ENCODE data around the gene ATL1. TPM values are rescaled to one million over a fixed set of nuclear protein-coding genes. Genes with fewer than 3 reads are reported as not detected.

The ATL1 gene
- total RNA-seq, 4 donors from 2014 or later = 13.5 to 34.7 (median 23.3) TPM

DNA sequence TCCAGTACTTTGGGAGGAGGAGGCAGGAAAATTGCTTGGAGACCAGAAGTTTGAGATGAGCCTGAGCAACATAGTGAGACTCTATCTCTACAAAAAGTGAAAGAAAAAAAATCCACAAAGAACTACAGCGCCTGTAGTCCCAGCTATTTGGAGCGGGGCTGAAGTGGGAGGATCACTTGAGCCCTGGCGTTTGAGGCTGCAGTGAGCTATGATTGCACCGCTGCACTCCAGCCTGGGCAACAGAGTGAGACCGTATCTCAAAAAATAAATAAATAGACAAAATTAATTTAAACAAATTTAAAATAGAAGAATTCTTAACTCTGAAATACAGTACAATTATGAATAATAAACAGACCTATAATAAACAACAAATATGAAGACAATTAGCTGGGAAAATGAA, 40.9 kb downstream of the ATL1 start:
- Histone ChIP-seq H3K4me3 (no peak overlapping the region), H3K36me3 (peaks cover 0 to 24% (median 0%) of the 10 kb centered on the region in 3 donors), H3K27me3 (no peaks in the 10 kb centered on the region), H3K9me3 (no peaks in the 10 kb centered on the region), H3K27ac (no peak overlapping the region), H3K4me1 (peaks cover 0 to 17% (median 0%) of the 10 kb centered on the region in 4 donors)
- TF ChIP-seq POLR2A (IDR thresholded peaks at IDR 0.05) (no peak), EP300 (IDR thresholded peaks at IDR 0.05) (no peak)
- TF ChIP-seq, protein P1, sequence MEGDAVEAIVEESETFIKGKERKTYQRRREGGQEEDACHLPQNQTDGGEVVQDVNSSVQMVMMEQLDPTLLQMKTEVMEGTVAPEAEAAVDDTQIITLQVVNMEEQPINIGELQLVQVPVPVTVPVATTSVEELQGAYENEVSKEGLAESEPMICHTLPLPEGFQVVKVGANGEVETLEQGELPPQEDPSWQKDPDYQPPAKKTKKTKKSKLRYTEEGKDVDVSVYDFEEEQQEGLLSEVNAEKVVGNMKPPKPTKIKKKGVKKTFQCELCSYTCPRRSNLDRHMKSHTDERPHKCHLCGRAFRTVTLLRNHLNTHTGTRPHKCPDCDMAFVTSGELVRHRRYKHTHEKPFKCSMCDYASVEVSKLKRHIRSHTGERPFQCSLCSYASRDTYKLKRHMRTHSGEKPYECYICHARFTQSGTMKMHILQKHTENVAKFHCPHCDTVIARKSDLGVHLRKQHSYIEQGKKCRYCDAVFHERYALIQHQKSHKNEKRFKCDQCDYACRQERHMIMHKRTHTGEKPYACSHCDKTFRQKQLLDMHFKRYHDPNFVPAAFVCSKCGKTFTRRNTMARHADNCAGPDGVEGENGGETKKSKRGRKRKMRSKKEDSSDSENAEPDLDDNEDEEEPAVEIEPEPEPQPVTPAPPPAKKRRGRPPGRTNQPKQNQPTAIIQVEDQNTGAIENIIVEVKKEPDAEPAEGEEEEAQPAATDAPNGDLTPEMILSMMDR (IDR thresholded peaks at IDR 0.05) = no peak
- DNase-seq (ENCODE audit: low spot score in 2 of 2) = no peak
- 74 to 87% methylated on average over 5 of the region's 5 CpGs for WGBS, 2 donors

DNA sequence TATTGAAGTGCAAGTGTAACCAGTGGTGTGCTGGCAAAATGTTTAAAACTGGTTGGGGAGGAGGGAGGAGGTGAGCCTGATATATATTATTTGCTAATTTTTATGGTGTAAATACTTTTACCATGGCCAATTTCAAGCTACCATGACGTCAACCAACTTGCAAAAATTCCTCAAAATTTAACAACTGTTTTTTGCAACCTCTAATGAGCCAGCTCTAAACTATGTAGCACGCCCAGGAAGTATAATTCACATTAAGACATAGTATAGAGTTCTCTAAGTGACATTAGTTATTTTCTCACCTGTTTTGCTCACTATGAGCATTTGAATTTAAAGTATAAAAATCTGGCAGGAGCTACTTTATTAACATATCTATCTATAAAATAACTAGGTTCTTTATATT, 41.4 kb downstream of the ATL1 start:
- Histone ChIP-seq H3K4me1 (peaks cover 0 to 22% (median 0%) of the 10 kb centered on the region in 4 donors), H3K27me3 (no peaks in the 10 kb centered on the region), H3K27ac (no peak overlapping the region), H3K9me3 (no peaks in the 10 kb centered on the region), H3K36me3 (peaks cover 0 to 18% (median 0%) of the 10 kb centered on the region in 3 donors), H3K4me3 (no peak overlapping the region)
- DNase-seq (ENCODE audit: low spot score in 2 of 2) = no peak
- WGBS, 2 donors = 92 to 94% methylated on average over 2 of the region's 2 CpGs
- TF ChIP-seq, protein P1 (IDR thresholded peaks at IDR 0.05) = no peak
- TF ChIP-seq EP300 (IDR thresholded peaks at IDR 0.05) (no peak), POLR2A (IDR thresholded peaks at IDR 0.05) (no peak)

- 86 to 87% methylated on average over 3 of the region's 3 CpGs for WGBS, 2 donors
Measured at GRCh38 chr14:50602035-50602434, 42.1 kb downstream of the ATL1 start.

GRCh38 chr14:50603565-50603964, 43.6 kb downstream of the ATL1 start:
- H3K27ac ChIP-seq = no peak overlapping the region
- H3K36me3 ChIP-seq = peaks cover 0 to 5% (median 0%) of the 10 kb centered on the region in 3 donors
- TF ChIP-seq EP300 (IDR thresholded peaks at IDR 0.05) = no peak
- TF ChIP-seq, protein P1 (IDR thresholded peaks at IDR 0.05) = no peak
- no peak for TF ChIP-seq POLR2A (IDR thresholded peaks at IDR 0.05)
- 60 to 77% methylated on average over 2 of the region's 2 CpGs for WGBS, 2 donors
- peaks cover 0 to 30% (median 4%) of the 10 kb centered on the region in 4 donors for H3K4me1 ChIP-seq
- no peaks in the 10 kb centered on the region for H3K27me3 ChIP-seq
- no peak overlapping the region for H3K4me3 ChIP-seq
- H3K9me3 ChIP-seq = no peaks in the 10 kb centered on the region
- no peak for DNase-seq (ENCODE audit: low spot score in 2 of 2)

More at GRCh38 chr14:50602035-50602434, 42.1 kb downstream of the ATL1 start:
- Histone ChIP-seq H3K4me1 (peaks cover 0 to 26% (median 2%) of the 10 kb centered on the region in 4 donors), H3K36me3 (peaks cover 0 to 14% (median 0%) of the 10 kb centered on the region in 3 donors), H3K4me3 (no peak overlapping the region), H3K27me3 (no peaks in the 10 kb centered on the region), H3K27ac (no peak overlapping the region), H3K9me3 (no peaks in the 10 kb centered on the region)
- TF ChIP-seq EP300 (IDR thresholded peaks at IDR 0.05) = no peak
- TF ChIP-seq, protein P1 (IDR thresholded peaks at IDR 0.05) = no peak
- TF ChIP-seq POLR2A (IDR thresholded peaks at IDR 0.05) = no peak
- no peak for DNase-seq (ENCODE audit: low spot score in 2 of 2)

GRCh38 chr14:50605766-50606165, 45.8 kb downstream of the ATL1 start:
- TF ChIP-seq, protein P1 (IDR thresholded peaks at IDR 0.05) = no peak
- no peak for TF ChIP-seq EP300 (IDR thresholded peaks at IDR 0.05)
- TF ChIP-seq POLR2A (IDR thresholded peaks at IDR 0.05) = no peak
- 5 to 8% methylated on average over 1 of the region's 1 CpG for WGBS, 2 donors
- DNase-seq (ENCODE audit: low spot score in 2 of 2) = no peak

More at GRCh38 chr14:50605766-50606165, 45.8 kb downstream of the ATL1 start:
- Histone ChIP-seq H3K4me1 (peaks cover 0 to 23% (median 4%) of the 10 kb centered on the region in 4 donors), H3K27ac (peak overlapping the region in 2 of 4 donors; percentile 20 to 32), H3K27me3 (no peaks in the 10 kb centered on the region), H3K36me3 (peaks cover 0 to 5% (median 0%) of the 10 kb centered on the region in 3 donors), H3K9me3 (no peaks in the 10 kb centered on the region), H3K4me3 (no peak overlapping the region)
